ENCODE data around the gene PI4KA.

Gene PI4KA

GRCh38 chr22:20814221-20814808 is 44.3 kb downstream of the PI4KA start:
- DNase-seq: no peak

- DNase-seq: no peak
These were observed 45.6 kb downstream of the PI4KA start for GRCh38 chr22:20813056-20813455.

- no peak for DNase-seq
These were observed 46.5 kb downstream of the PI4KA start for GRCh38 chr22:20811971-20812660.

GRCh38 chr22:20811171-20811570 is 47.4 kb downstream of the PI4KA start:
- no peak for DNase-seq

GRCh38 chr22:20810645-20811044 is 48.0 kb downstream of the PI4KA start:
- no peak for DNase-seq

GRCh38 chr22:20809538-20810185 is 48.9 kb downstream of the PI4KA start:
- DNase-seq: no peak

- DNase-seq: no peak
These were observed 49.8 kb downstream of the PI4KA start for GRCh38 chr22:20808844-20809243.

GRCh38 chr22:20807315-20807752 is 51.3 kb downstream of the PI4KA start:
- no peak for DNase-seq

- DNase-seq: no peak
These were observed 52.6 kb downstream of the PI4KA start for GRCh38 chr22:20805972-20806471.

GRCh38 chr22:20804650-20805049 is 54.0 kb downstream of the PI4KA start:
- DNase-seq: no peak

- DNase-seq: no peak
These were observed 54.8 kb downstream of the PI4KA start for GRCh38 chr22:20803696-20804324.

GRCh38 chr22:20802922-20803553 is 55.6 kb downstream of the PI4KA start:
- no peak for DNase-seq

GRCh38 chr22:20802452-20802851 is 56.2 kb downstream of the PI4KA start:
- no peak for DNase-seq

GRCh38 chr22:20799449-20799848 is 59.2 kb downstream of the PI4KA start:
- no peak for DNase-seq

GRCh38 chr22:20798974-20799373 is 59.6 kb downstream of the PI4KA start:
- no peak for DNase-seq

GRCh38 chr22:20798218-20798617 is 60.4 kb downstream of the PI4KA start:
- no peak for DNase-seq

GRCh38 chr22:20796731-20797130 is 61.9 kb downstream of the PI4KA start:
- no peak for DNase-seq

GRCh38 chr22:20794650-20795413 is 63.8 kb downstream of the PI4KA start:
- no peak for DNase-seq

GRCh38 chr22:20793748-20794649 is 64.6 kb downstream of the PI4KA start:
- DNase-seq: no peak

GRCh38 chr22:20792966-20793728 is 65.5 kb downstream of the PI4KA start:
- DNase-seq: no peak

All from NCI-H510A treated with DMSO at 0.1 percent for 48 hours (cell line).